ENCODE measurements around the gene GPR173. TPM values are rescaled to one million over a fixed set of nuclear protein-coding genes. Genes with fewer than 3 reads are reported as not detected.

The GPR173 gene
- total and polyA plus RNA-seq, 2 experiments from 2014 or later, result 0.92 to 7.7 TPM

- no peaks in the 10 kb centered on the region for H3K4me1 ChIP-seq (ENCODE audit: insufficient read depth)
- H4K20me1 ChIP-seq (replicated peaks; ENCODE audit: insufficient read depth), result no peaks in the 10 kb centered on the region
- Mint-ChIP-seq H3K4me3 (no peak overlapping the region), H3K27me3 (ENCODE audit: insufficient read depth, low read depth, poor library complexity) (peaks cover 5% of the 10 kb centered on the region), H3K27ac (no peak overlapping the region; the same call in 1 of the 2 replicates), H3K36me3 (ENCODE audit: low read depth) (peaks cover 6% of the 10 kb centered on the region; the same call in 1 of the 3 replicates), H3K9me3 (peaks cover 4% of the 10 kb centered on the region; the same call in 2 of the 3 replicates), H3K4me1 (no peaks in the 10 kb centered on the region)
- no peak overlapping the region for H3K27ac ChIP-seq (ENCODE audit: low read depth)
- H3K79me2 ChIP-seq (replicated peaks; ENCODE audit: insufficient read depth), result no peaks in the 10 kb centered on the region
- H3F3A ChIP-seq (replicated peaks; ENCODE audit: low read depth), result no peaks in the 10 kb centered on the region
- H2AFZ ChIP-seq, result no peak overlapping the region
- no peak overlapping the region for H3K4me2 ChIP-seq
- no peak for ATAC-seq
- no peaks in the 10 kb centered on the region for H3K27me3 ChIP-seq (ENCODE audit: insufficient read depth)
- no peak overlapping the region for H3K4me3 ChIP-seq
- no peaks in the 10 kb centered on the region for H3K36me3 ChIP-seq (ENCODE audit: insufficient read depth)
- TF ChIP-seq JUNB (IDR thresholded peaks at IDR 0.05; ENCODE audit: unreplicated experiment) (no peak), STAT1 (IDR thresholded peaks at IDR 0.05; ENCODE audit: unreplicated experiment) (no peak), ETS1 (IDR thresholded peaks at IDR 0.05) (no peak), ZNF114 (CRISPR knock-in tag; IDR thresholded peaks at IDR 0.05) (no peak), ZNF462 (CRISPR knock-in tag; IDR thresholded peaks at IDR 0.05) (no peak)
- no peak for DNase-seq (ENCODE audit: low spot score)
- H3K9me2 ChIP-seq (ENCODE audit: insufficient read depth), result no peaks in the 10 kb centered on the region
These were observed 77.8 kb downstream of the GPR173 start for GRCh38 chrX:53126377-53126776.
